Measurements from ENCODE around the gene DDX5.

DNA sequence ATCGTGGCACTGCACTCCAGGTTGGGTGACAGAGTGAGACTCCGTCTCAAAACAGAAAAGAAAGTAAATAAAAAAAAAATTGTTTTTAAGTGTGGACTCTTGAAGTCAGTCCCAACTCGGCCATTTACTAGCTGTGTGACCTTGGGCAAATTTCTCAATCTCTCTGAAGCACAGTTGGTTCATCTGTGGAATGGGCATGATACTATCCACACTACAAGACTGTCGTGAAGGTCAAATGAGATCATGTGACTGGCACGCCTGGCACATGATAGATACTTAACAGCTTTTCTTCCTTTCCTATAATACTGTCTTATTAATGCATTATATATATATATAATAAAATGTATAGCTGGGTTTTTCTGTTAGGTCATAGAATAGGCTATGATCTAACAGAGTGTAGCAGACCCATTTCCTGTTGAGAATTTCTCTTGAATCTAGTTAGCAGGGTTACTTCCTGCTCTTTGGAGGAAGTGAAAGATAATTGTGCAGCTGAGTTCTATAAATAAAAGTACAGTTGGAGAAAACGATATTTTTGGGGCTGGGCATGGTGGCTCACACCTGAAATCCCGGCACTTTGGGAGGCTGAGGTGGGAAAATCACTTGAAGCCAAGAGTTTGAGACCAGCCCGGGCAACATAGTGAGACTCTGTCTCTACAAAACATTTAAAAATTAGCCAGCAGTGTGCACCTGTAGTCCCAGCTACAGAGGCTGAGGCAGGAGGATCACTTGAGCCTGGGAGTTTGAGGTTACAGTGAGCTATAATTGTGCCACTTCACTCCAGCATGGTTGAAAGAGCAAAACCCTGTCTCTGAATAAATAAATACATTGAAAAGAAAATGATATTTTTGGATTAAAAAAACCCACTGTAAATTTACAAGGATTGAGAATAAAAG, 49.9 kb downstream of the DDX5 start:
- TF ChIP-seq, protein P1, sequence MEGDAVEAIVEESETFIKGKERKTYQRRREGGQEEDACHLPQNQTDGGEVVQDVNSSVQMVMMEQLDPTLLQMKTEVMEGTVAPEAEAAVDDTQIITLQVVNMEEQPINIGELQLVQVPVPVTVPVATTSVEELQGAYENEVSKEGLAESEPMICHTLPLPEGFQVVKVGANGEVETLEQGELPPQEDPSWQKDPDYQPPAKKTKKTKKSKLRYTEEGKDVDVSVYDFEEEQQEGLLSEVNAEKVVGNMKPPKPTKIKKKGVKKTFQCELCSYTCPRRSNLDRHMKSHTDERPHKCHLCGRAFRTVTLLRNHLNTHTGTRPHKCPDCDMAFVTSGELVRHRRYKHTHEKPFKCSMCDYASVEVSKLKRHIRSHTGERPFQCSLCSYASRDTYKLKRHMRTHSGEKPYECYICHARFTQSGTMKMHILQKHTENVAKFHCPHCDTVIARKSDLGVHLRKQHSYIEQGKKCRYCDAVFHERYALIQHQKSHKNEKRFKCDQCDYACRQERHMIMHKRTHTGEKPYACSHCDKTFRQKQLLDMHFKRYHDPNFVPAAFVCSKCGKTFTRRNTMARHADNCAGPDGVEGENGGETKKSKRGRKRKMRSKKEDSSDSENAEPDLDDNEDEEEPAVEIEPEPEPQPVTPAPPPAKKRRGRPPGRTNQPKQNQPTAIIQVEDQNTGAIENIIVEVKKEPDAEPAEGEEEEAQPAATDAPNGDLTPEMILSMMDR (IDR thresholded peaks at IDR 0.05) = no peak
- TF ChIP-seq POLR2A (IDR thresholded peaks at IDR 0.05) = no peak

Data from right lobe of liver (tissue), 4 donors.